ENCODE results near the gene NARS2. TPM values are rescaled to one million over a fixed set of nuclear protein-coding genes. Genes with fewer than 3 reads are reported as not detected.
A peak's percentile ranks its signal among the peaks of the same experiment; 100 is the strongest.

The NARS2 gene
- total and polyA plus RNA-seq, 9 of the 15 experiments (the other 6 are each of a cell fraction or from before 2014, with no cell fraction given): 26.8 to 48.0 (median 34.2) TPM

DNA sequence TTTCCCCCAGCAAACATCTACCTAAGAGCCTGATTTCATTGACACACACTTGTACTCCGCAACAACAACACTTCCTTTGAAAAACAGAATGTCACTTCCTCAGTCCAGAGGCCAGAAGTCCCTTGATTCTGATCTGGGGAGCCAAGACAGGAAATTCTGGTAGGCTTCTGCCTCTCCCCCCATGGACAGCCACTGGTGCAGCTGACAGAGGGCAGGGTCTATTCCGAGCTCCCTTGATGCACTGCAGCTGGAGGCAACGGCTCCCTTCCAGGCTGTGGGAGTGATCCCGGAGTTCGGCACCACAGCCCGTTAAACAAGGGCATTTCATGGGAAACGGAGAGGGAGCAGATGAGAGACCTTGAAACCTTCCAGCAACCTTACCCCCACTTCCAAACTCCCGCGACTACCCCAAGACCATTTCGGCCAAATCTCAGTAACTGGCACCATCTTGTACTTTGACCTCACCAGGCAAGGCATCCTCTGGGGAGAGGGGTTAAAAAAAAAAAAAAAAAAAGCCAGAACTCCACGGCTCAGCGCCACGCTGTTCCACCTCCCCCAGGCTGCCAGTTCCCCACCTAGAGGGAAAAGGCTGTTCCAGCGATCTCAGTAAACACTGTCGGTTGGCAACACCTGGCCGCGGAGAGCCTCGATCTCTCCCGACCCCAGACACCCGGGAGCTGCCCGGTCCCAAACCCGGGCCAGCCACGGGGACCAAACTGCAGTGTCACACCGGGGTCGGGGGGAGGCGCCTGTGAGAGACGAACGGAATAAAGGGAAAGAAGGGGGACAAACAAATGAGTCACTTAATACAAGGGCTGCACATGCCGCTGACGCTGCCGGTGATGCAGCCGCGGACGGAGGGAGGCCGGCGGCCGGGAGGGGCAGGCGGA is 158.1 kb downstream of the NARS2 start (continued):
- TF ChIP-seq ZBTB1 (CRISPR knock-in tag; IDR thresholded peaks at IDR 0.05; ENCODE audit: borderline replicate concordance, low read depth): no peak
- TF ChIP-seq MTA3 (IDR thresholded peaks at IDR 0.05; ENCODE audit: borderline replicate concordance): peak; percentile 59; the same call in 1 of the 2 replicates
- no peak for TF ChIP-seq FOXJ2 (tag; IDR thresholded peaks at IDR 0.05)
- no peak for TF ChIP-seq ZNF217 (CRISPR knock-in tag; IDR thresholded peaks at IDR 0.05)
- peak; percentile 13 to 58; a peak in 2 of 4 replicates for TF ChIP-seq RCOR1 (IDR thresholded peaks at IDR 0.05; ENCODE audit: borderline replicate concordance in 1 of 2, low read depth in 2 of 2, low read length in 2 of 2)
- TF ChIP-seq KDM4B (IDR thresholded peaks at IDR 0.05; ENCODE audit: borderline replicate concordance in 2 of 2, low read depth in 1 of 2): 0 out of 4 replicates have a peak, but pooled peaks of 1 of the 2 experiments have one; percentile 74
- TF ChIP-seq FOXK1 (CRISPR knock-in tag; IDR thresholded peaks at IDR 0.05; ENCODE audit: borderline replicate concordance): no peak
- TF ChIP-seq NCOA6 (IDR thresholded peaks at IDR 0.05): no peak
- 0 out of 2 replicates have a peak, but pooled peaks have one; percentile 76 for TF ChIP-seq POLR2H (tag; IDR thresholded peaks at IDR 0.05; ENCODE audit: low read depth)
- TF ChIP-seq, protein P1, sequence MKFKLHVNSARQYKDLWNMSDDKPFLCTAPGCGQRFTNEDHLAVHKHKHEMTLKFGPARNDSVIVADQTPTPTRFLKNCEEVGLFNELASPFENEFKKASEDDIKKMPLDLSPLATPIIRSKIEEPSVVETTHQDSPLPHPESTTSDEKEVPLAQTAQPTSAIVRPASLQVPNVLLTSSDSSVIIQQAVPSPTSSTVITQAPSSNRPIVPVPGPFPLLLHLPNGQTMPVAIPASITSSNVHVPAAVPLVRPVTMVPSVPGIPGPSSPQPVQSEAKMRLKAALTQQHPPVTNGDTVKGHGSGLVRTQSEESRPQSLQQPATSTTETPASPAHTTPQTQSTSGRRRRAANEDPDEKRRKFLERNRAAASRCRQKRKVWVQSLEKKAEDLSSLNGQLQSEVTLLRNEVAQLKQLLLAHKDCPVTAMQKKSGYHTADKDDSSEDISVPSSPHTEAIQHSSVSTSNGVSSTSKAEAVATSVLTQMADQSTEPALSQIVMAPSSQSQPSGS (CRISPR knock-in tag; IDR thresholded peaks at IDR 0.05): no peak
- no peak for TF ChIP-seq KAT2B (IDR thresholded peaks at IDR 0.05; ENCODE audit: low read depth, low read length)
- TF ChIP-seq MEF2D (tag; conservative IDR thresholded peaks at IDR 0.05; ENCODE audit: low read depth): 0 out of 2 replicates have a peak, but pooled peaks have one; percentile 14
- TF ChIP-seq ZNF347 (CRISPR knock-in tag; IDR thresholded peaks at IDR 0.05; ENCODE audit: low read depth): no peak
- TF ChIP-seq NR1H2 (CRISPR knock-in tag; IDR thresholded peaks at IDR 0.05): 0 out of 2 replicates have a peak, but pooled peaks have one; percentile 58
- no peak for TF ChIP-seq XRCC5 (IDR thresholded peaks at IDR 0.05; ENCODE audit: low read depth, low read length)
- TF ChIP-seq, protein P2, sequence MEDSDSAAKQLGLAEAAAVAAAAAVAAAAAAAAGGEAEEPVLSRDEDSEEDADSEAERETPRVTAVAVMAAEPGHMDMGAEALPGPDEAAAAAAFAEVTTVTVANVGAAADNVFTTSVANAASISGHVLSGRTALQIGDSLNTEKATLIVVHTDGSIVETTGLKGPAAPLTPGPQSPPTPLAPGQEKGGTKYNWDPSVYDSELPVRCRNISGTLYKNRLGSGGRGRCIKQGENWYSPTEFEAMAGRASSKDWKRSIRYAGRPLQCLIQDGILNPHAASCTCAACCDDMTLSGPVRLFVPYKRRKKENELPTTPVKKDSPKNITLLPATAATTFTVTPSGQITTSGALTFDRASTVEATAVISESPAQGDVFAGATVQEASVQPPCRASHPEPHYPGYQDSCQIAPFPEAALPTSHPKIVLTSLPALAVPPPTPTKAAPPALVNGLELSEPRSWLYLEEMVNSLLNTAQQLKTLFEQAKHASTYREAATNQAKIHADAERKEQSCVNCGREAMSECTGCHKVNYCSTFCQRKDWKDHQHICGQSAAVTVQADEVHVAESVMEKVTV (CRISPR knock-in tag; IDR thresholded peaks at IDR 0.05): peak; percentile 8; the same call in 1 of the 2 replicates
- no peak for TF ChIP-seq SRSF1 (IDR thresholded peaks at IDR 0.05; ENCODE audit: low read depth, low read length)
- no peak for TF ChIP-seq BRCA1 (IDR thresholded peaks at IDR 0.05)
- no peak for TF ChIP-seq BRCA1 (CRISPR knock-in tag; IDR thresholded peaks at IDR 0.05)
- TF ChIP-seq CREB1 (IDR thresholded peaks at IDR 0.05): peak; percentile 73
- TF ChIP-seq CREB1 (CRISPR knock-in tag; IDR thresholded peaks at IDR 0.05): peak; percentile 72
- TF ChIP-seq EP300 (IDR thresholded peaks at IDR 0.05; ENCODE audit: low read length): peak; percentile 54; the same call in 1 of the 2 replicates
- TF ChIP-seq FOXJ3 (CRISPR knock-in tag; IDR thresholded peaks at IDR 0.05): no peak
- TF ChIP-seq ZNF699 (CRISPR knock-in tag; IDR thresholded peaks at IDR 0.05; ENCODE audit: insufficient replicate concordance): no peak
- no peak for TF ChIP-seq TSC22D4 (tag; IDR thresholded peaks at IDR 0.05)
- TF ChIP-seq MTF1 (CRISPR knock-in tag; IDR thresholded peaks at IDR 0.05; ENCODE audit: borderline replicate concordance): no peak
- no peak for TF ChIP-seq IFI16 (CRISPR knock-in tag; IDR thresholded peaks at IDR 0.05)

Measured in K562 (cell line).